ENCODE measurements around the gene MMP24. TPM values are rescaled to one million over a fixed set of nuclear protein-coding genes. Genes with fewer than 3 reads are reported as not detected.
"Not testable (repeated sequence)": the region's sequence is repeated elsewhere in the genome, so short reads cannot be mapped to it uniquely, and the experiment has no call there.

Gene MMP24
- polyA plus RNA-seq, 3 donors = 1.6 to 2.6 (median 1.8) TPM

DNA sequence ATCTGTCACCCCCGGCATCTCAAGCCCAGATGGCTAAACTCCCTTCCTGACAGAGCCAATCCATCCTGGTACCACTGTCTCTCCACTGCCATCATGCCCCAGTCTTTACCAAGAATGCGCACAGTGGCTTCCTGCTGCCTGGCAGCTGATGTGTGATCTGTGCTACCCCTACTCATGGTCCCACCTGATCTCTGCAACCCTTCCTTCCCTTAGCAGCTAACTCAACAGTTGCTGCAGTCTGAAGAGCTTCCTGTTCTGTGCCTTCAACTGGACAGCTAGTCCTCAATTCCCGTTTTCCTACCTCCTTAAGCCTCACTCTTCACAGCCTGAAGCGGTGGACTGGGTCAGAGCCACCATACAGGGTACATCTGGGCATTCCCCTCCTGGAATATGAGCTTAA, 73.3 kb downstream of the MMP24 start:
- no peak for DNase-seq (ENCODE audit: extremely low read depth in 1 of 11, low read depth in 9 of 11, low spot score in 4 of 11)

DNA sequence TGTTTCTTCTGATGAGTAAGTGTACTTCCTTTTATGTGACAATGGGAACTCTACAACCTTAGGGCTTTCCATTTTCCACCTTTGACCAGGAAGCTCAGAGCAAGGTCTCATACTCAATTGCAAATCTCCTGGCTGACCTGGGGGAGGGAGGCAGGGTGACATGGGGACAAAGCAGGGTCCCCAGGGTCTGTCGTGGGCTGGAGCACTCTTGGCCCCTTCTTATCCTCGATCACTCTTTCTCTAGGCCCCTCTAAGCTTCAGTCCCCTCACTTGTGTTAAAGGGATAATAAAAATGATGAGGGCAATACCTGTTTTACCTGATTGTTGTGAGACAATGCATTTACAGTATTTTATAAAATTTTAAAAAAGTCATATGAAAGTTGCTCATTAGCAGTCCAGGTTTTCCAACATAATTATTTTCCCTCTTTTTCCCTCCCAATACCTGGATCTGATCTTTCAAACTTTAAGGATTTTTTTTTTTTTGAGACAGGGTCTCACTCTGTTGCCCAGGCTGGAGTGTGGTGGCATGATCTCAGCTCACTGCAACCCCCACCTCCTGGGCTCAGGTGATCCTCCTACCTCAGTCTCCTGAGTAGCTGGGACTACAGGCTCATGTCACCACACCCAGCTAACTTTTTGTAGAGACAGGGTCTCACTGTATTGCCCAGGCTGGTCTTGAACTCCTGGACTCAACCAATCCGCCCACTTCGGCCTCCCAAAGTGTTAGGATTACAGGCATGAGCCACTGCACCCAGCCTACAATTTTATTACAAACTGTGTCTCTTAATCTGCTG, 74.2 kb downstream of the MMP24 start:
- no peak for DNase-seq (ENCODE audit: extremely low read depth in 1 of 11, low read depth in 9 of 11, low spot score in 4 of 11)

DNA sequence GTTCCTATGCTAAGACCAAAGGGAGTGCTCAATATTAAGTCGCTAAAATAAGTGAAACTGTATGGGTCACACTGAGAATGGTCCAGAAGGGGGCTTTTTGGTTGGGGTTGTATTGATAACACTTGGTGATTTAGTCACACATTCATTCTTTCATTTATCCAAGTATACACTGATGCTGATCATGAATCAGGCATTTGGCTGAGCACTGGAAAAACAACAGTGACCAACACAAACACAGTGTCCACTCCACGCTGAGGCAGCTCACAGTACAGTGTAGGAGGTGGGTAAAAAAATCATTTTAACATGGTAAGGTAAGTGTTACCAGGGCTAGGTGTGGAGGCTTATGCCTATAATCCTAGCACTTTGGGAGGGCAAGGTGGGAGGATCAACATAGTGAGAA, 74.9 kb downstream of the MMP24 start:
- no peak for DNase-seq (ENCODE audit: extremely low read depth in 1 of 11, low read depth in 9 of 11, low spot score in 4 of 11)

DNA sequence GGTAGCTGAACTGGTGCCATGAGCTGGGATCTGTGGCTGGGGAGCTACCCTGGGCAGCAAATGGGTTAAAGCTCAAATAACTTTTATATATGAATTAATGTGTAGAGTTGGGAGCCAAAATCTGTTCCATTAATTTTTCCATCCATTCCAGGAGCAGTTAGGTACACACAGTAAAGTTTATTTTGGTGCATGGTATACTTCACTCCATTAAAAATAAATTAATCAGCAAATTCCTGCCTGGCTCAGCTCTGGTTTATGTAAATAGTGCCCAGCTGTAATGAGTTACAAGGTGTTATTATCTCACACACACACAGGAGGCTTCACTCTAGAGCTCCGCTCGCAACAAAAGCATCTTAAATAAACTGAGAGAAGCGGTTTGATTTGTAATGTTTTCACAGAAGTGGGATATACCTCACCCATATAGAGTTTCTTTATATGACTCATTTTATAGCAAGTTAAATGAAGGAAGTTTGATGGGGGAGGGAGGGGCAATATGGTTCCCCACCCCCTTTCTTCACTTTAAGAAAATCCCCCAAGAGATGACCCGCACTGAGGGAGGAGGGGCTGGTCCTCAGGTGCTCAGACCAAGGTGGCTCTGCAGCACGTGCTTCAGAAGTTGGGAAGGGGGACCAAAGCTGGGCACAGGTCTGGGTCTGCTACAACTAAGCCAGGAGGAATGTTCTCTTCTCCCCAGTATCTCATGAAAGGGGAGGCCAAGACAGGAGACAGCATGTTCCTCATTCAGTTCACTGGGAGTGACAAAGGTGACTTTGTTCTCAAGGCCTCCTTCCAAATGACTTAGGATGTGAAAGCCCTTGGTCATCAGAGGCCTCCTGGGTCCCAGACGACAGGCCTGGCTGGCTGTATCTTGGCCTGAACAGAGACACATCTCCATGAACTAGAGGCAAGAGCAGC, 76.2 kb downstream of the MMP24 start:
- DNase-seq (ENCODE audit: extremely low read depth in 1 of 11, low read depth in 9 of 11, low spot score in 4 of 11) = no peak

DNA sequence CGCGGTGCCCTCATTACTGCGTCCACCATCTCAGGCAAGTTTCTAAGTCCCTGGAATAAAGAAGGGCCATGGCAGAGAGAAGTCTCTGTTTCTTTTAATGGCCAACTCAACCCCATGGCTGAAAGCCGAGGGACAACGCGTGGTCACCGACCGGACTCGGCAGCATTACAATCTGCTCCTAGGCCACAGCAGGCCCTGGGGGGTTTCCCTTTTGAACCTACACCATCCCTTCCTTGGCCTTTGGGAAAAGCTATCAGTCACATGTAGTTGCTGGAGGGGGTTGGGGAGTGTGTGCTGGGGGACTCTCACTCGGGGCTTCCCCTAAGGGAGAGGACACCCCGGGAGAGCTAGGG, 76.9 kb downstream of the MMP24 start:
- no peak for DNase-seq (ENCODE audit: extremely low read depth in 1 of 11, low read depth in 9 of 11, low spot score in 4 of 11)

DNA sequence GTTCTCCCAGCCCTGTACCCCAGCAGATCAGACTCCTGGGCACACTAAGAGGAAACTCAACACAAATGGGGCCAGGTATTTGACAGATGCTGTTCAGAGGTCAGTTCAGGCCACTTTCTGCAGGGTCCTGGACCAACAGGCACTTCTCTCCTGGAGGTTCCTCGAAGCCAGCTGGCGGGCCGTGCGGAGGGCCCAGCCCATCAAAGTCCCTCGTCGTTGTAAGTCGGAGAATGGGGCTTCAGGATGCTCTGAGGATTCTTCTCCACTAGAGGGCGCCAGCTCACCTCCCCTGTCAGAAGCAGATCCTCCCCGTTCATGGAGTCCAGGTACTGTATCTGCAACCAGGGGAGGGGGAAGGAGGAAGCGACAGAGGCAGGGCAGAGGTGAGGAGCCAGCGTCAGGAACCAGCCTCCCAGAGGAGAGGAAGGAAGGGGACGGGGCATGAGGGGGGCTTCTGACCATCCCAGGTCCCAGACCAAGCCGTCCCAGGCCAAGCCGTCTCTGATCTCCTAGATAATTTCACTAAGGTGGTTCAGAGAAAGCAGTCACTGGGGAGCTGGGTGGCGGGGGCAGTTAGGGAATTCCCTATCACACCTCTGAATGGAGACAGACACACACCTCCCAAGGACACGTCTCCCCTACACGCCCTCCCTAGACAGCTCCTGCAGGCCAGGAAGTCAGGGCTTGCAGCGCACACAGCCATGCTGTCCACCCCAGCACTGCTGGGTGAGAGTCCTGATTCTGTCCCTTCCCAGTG, 77.4 kb downstream of the MMP24 start:
- peak in 10 of 11 donors; percentile 67 to 85 (median 74) for DNase-seq (ENCODE audit: extremely low read depth in 1 of 11, low read depth in 9 of 11, low spot score in 4 of 11)

DNA sequence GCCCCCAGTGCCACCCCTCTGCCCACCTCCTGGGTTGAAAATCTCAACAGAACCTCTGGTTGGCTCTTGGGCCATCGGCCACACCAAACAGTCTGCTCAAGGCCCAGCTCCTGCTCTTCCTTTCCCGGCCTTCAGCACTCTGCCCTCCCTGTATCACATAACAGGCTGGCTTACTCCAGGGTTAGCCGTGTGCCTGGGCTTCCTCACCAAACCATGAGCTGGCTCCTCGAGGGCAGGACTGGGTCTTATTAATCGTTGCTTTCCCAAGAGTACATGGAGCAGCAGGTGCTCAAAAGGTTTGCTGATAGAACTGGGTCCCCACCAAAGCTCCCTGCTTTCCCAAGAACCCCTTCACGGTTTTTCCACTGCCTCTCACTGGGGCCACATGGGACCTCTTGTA, 78.5 kb downstream of the MMP24 start:
- no peak for DNase-seq (ENCODE audit: extremely low read depth in 1 of 11, low read depth in 9 of 11, low spot score in 4 of 11)

DNA sequence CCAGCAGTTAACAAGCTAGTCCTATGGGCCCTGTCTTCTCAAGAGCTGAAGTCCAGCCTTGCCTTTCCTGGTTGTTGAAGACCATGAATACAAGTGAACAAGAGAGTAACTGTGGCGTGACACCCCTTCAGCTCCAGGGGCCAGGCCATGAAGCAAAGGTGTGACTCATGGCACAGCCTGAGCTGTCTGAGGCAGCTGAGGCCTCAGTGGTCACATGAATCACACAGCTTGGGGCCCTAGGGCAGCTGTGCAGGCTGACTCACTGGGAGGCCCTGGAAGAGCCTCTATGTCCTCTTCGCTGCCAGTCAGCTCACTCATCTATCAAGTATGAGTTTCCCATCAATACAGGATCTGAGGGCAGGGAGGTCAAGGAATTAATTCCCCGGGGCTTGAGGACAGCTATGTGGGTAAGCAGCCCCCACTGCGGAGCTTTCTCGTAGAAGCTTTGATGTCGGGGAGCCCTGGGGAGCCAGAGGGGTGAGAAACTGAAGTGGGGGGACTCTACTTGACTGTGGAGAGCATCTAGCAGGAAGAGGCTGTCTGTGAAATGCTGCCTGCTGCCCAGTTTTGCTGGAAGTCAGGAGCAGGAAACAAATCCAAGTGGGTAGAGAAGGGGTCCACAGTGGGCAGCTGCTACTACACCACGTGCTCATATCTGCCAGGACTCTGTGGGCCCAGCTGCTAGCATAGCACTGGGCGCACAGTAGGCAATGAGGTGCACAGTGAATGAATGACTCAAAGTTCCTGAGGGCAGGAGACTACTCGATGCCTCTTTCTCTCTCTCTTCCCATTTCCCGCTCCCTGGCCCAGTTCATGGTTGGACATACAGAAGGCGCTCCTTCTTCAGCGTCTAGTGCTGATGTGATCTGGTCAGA, 79.4 kb downstream of the MMP24 start:
- no peak for DNase-seq (ENCODE audit: extremely low read depth in 1 of 11, low read depth in 9 of 11, low spot score in 4 of 11)

DNA sequence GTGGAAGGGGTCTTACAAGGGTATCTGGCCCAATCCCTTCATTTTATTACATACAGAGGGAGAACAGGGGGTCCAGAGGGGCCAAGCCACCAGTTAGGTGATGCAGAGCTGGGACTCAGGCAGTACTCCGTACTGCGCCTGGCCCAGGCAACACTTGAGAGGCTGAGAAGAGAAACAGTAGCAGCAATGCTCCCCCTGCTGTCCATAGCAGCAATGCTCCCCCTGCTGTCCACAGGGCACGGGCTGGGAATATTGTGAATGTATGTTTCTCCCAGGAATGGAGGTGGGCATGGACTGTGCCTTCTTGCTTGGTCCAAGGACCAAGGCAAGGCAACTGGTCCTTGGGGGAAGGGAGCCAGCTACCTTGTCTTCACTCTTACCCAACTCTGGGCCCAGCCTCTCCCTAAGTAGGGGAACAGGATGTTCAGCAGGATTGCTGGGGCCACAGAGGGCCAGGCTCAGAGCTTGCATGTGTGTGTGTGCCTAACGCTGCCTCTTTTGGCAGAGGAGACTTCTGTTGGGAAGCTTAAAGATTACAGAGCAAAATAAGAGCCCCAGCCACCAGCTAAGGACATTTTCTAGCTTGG, 80.5 kb downstream of the MMP24 start:
- DNase-seq (ENCODE audit: extremely low read depth in 1 of 11, low read depth in 9 of 11, low spot score in 4 of 11) = no peak

DNA sequence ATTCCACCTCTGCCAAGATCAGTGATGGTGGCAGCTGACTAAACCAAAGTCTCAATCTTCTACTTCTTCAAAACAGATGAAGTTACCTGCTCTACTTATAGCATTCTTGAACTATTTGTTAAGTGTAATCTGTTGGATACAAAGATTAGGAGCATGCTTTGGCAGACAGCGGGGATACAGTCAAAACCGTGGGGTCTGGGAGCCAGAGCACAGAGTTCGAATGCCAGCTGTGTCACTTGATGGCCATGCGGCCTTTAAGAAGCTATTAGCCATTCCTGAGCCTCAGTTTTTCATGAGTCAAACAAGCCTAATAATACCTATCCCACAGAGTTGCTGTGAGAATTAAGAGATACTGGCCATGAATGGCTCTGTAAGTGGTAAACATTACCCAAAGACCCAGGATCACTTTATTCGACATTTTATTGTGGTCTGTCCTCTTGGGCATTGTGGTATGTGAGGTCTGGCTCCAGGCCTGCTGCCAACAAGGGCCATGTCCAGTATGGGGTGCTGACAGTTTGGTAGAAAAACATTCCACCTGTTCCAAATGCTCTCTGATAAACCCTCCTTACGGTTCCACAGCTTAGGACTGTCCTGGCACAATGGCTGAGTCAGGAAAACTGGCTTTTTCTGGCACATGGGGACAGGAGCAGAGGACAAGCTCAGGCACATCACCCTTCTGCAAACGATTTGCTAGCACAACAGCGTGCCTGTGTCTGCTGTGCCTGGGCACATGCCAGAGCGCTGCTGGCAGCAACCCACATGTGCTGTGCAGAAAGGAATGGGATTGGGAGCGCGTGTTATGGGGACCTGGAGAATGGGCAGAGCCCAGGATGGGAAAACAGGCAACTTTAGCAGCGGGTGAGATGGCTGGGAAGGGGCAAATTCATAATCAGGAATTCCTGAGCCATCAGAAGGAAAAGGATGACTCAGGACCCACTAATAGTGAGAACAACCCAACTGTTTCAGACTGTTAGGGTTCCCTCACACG, 81.5 kb downstream of the MMP24 start:
- DNase-seq (ENCODE audit: extremely low read depth in 1 of 11, low read depth in 9 of 11, low spot score in 4 of 11) = no peak

DNA sequence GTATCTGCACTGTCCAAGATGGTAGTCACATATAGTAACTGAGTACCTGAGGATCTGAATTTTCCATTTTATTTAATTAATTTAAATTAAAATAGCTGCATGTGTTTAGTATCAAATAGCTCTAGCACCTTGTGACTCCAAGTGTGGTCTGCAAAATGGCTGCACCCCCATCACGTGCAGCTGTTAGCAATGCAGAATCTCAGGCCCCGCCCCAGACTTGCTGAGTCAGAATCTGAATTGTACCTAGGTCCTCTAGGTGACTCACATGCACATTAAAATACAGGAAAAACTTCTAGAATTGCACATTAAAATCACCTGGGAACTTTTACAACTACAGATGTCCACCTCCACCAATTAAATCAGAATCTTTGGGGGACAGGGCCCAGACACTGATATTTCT, 84.9 kb downstream of the MMP24 start:
- no peak for DNase-seq (ENCODE audit: extremely low read depth in 1 of 11, low read depth in 9 of 11, low spot score in 4 of 11)

DNA sequence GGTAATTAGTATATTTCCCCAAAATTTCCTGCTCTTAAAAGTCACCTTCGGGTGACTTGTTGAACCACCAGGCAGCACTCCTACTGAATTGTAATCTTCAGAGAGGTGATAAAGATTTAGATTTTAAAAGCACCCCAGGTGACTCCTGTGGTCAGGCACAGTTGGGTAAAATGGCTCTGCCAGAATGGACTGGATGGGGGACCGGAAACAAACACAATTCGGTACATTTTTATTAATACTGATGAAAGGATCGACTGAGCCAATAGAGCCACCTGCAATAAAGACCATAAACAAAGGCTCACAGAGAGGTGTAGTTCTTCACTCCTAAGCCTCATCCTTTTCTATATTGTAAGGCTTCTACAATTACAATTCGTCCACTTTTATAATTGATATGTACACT, 85.3 kb downstream of the MMP24 start:
- no peak for DNase-seq (ENCODE audit: extremely low read depth in 1 of 11, low read depth in 9 of 11, low spot score in 4 of 11)

DNA sequence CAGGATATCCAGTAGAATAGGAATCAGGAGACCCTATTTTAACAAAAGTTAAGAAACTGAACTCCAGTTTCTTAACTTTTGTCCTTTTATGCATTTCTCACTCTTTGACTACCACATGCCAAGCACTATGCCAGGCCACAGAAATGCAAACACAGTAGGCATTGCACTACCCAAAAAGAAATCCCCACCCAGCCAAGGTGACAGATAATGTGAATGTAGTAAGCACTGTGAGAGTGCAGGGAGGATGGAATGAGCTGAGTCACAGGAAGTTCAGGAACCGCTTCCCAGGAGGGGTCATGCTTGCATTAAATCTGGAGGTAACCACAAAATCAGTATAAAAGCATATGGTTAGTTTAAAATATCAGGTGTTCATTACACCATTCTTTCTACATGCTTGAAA, 85.8 kb downstream of the MMP24 start:
- no peak for DNase-seq (ENCODE audit: extremely low read depth in 1 of 11, low read depth in 9 of 11, low spot score in 4 of 11)

DNA sequence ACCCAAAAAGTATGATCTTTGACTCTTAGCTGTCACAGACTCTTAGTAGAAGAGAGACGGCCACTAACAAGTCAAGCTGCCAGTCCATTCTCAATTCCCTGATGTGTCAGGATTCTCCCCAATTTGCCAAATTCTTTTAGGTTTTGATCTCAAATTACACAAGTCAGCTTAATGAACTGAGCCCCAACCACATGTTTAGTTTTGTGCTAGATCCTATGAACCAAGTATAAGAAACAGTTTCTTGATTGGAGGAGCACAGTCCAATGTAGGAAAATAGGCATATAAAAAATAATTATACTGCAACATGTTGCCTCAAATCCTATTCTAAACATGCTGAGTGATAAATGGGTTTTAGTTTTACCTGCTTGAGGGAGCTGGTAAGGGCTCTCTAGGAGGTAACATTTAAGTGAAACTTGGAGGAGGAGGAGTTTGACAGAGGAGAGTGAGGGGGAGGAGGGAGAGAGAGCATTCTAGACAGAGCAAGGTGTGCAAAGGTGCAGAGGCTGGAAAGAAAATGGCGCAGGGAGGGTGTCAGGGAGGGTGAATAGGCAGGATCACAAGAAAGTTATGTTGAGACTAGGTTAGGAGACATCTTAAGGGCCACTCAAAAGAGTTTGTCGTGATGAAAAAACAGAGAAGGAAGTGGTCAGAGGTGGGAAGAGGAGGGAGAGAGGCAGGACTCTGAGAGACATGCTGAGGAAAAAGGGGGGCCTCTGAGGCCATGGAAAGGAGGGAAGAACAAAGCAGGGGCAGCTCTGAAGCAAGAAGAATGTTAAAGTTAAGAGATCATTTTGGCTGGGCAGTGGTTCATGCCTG, 88.5 kb downstream of the MMP24 start:
- no peak for DNase-seq (ENCODE audit: extremely low read depth in 1 of 11, low read depth in 9 of 11, low spot score in 4 of 11)

DNA sequence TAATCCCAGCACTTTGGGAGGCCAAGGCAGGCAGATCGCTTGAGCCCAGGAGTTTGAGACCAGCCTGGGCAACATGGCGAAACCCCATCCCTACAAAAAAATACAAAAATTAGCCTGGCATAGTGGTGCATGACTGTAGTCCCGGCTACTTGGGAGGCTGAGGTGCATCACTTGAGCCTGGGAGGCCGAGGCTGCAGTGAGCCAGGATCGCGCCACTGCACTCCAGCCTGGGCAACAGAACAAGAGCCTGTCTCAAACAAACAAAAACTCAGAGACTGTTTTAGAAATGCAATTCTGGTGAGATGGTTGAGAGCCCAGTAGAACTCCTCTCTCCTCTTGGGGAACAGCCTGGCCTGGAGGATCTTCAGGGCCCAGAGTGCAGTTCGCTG, 89.1 kb downstream of the MMP24 start:
- DNase-seq (ENCODE audit: extremely low read depth in 1 of 11, low read depth in 9 of 11, low spot score in 4 of 11) = not testable (repeated sequence)

DNA sequence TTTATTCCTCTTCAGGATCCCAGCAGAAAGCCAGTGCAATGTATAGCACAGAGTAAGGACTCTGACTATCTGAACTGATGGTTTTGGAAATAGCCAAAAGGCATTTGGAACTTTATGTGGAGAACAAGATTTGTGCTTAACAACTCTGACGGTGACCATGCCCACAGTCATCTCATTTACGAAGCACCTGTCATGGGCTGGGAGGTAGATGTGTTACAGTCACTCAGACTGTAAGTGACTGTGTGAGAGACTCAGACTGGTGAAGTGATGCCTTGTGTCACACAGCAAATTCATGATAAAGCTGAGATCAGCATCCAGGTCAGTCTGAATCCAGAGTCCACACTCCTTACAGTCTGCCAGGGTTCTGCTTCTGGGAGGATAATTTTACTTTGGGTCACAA, 89.6 kb downstream of the MMP24 start:
- no peak for DNase-seq (ENCODE audit: extremely low read depth in 1 of 11, low read depth in 9 of 11, low spot score in 4 of 11)

Data from renal cortex interstitium (tissue), 11 donors.